ENCODE measurements around the gene CPSF4.

CPSF4 gene

DNA sequence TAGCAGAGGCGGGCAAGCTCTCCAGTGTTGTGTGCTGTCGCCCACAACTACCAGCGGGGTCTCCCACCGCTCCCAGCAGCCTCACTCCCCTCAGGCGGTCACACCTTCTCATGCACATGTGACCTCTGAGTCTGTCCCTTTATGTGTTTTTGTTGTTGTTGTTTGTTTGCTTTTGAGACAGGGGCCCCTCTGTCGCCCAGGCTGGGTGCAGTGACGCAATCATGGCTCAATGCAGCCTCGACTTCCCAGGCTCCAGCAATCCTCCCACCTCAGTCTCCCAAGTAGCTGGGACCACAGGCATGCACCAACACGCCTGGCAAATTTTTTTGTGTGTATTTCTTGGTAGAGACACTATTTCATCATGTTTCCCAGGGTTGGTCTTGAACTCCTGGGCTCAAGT, 1.5 kb downstream of the CPSF4 start:
- peaks cover 9 to 19% of the 10 kb centered on the region in 2 donors for H3K4me1 ChIP-seq (ENCODE audit: control insufficient read depth in 1 of 2, insufficient read depth in 2 of 2, low read length in 2 of 2)
- no peaks in the 10 kb centered on the region for H3K9me3 ChIP-seq (ENCODE audit: control insufficient read depth in 1 of 2, low read length in 2 of 2)
- peaks cover 2 to 8% of the 10 kb centered on the region in 2 donors for H3K36me3 ChIP-seq (ENCODE audit: control insufficient read depth in 1 of 2, insufficient read depth in 2 of 2, low read length in 2 of 2)
- peak overlapping the region in 1 of 2 donors; percentile 69 for H3K9ac ChIP-seq (ENCODE audit: low read depth in 1 of 2, low read length in 2 of 2)
- no peaks in the 10 kb centered on the region for H3K27me3 ChIP-seq (ENCODE audit: control insufficient read depth in 1 of 2, insufficient read depth in 2 of 2, low read length in 2 of 2)
- H3K27ac ChIP-seq (ENCODE audit: low read depth, low read length), result no peak overlapping the region
- peak overlapping the region; percentile 76 to 95 for H3K4me3 ChIP-seq (ENCODE audit: low read depth in 1 of 2, low read length in 2 of 2)

- no peaks in the 10 kb centered on the region for H3K9me3 ChIP-seq (ENCODE audit: control insufficient read depth in 1 of 2, low read length in 2 of 2)
- H3K27ac ChIP-seq (ENCODE audit: low read depth, low read length), result no peak overlapping the region
- no peaks in the 10 kb centered on the region for H3K4me1 ChIP-seq (ENCODE audit: control insufficient read depth in 1 of 2, insufficient read depth in 2 of 2, low read length in 2 of 2)
- no peak overlapping the region for H3K4me3 ChIP-seq (ENCODE audit: low read depth in 1 of 2, low read length in 2 of 2)
- H3K27me3 ChIP-seq (ENCODE audit: control insufficient read depth in 1 of 2, insufficient read depth in 2 of 2, low read length in 2 of 2), result no peaks in the 10 kb centered on the region
- peaks cover 25 to 58% of the 10 kb centered on the region in 2 donors for H3K36me3 ChIP-seq (ENCODE audit: control insufficient read depth in 1 of 2, insufficient read depth in 2 of 2, low read length in 2 of 2)
- H3K9ac ChIP-seq (ENCODE audit: low read depth in 1 of 2, low read length in 2 of 2), result no peak overlapping the region
Observed at GRCh38 chr7:99446096-99446495, 7.4 kb downstream of the CPSF4 start.

DNA sequence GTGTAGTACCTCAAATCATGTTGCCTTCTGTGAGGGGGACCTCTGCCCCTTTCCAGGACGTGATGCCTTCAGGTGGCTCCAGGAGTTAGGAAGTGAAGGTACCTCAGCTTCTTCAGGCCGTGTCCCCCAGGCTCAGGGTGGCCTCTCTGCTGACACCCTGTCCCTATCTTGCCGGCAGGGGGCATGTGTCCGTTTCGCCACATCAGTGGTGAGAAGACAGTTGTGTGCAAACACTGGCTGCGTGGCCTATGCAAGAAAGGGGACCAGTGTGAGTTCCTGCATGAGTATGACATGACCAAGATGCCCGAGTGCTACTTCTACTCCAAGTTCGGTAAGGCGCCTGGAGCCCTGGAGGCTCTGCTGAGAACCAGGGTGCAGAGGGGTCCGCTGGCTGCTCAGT, 9.2 kb downstream of the CPSF4 start:
- H3K4me3 ChIP-seq (ENCODE audit: low read depth in 1 of 2, low read length in 2 of 2), result no peak overlapping the region
- no peaks in the 10 kb centered on the region for H3K27me3 ChIP-seq (ENCODE audit: control insufficient read depth in 1 of 2, insufficient read depth in 2 of 2, low read length in 2 of 2)
- H3K9me3 ChIP-seq (ENCODE audit: control insufficient read depth in 1 of 2, low read length in 2 of 2), result no peaks in the 10 kb centered on the region
- H3K4me1 ChIP-seq (ENCODE audit: control insufficient read depth in 1 of 2, insufficient read depth in 2 of 2, low read length in 2 of 2), result no peaks in the 10 kb centered on the region
- no peak overlapping the region for H3K9ac ChIP-seq (ENCODE audit: low read depth in 1 of 2, low read length in 2 of 2)
- H3K36me3 ChIP-seq (ENCODE audit: control insufficient read depth in 1 of 2, insufficient read depth in 2 of 2, low read length in 2 of 2), result peaks cover 30 to 74% of the 10 kb centered on the region in 2 donors
- no peak overlapping the region for H3K27ac ChIP-seq (ENCODE audit: low read depth, low read length)

DNA sequence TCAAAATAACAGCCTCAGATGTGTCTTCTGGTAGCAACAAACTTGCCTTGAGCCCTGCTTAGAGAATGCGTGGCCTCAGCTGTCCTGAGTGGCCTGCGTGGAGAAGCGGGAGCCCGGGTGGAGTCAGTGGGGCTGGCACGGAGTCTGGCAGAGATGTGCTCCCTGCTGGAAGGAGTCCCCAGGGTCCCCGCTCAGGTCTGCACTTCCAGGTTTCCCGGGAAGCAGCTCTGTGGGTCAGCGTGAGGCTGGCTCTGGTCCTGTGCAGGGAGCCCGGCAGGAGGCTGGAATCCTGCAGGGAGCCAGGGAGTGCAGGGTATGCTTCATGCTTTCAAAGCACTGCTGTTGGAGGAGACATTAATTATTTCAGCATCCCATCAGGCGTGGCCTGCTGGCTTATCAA, 10.1 kb downstream of the CPSF4 start:
- H3K9me3 ChIP-seq (ENCODE audit: control insufficient read depth in 1 of 2, low read length in 2 of 2), result no peaks in the 10 kb centered on the region
- H3K9ac ChIP-seq (ENCODE audit: low read depth in 1 of 2, low read length in 2 of 2), result no peak overlapping the region
- peaks cover 33 to 83% of the 10 kb centered on the region in 2 donors for H3K36me3 ChIP-seq (ENCODE audit: control insufficient read depth in 1 of 2, insufficient read depth in 2 of 2, low read length in 2 of 2)
- H3K27ac ChIP-seq (ENCODE audit: low read depth, low read length), result no peak overlapping the region
- no peaks in the 10 kb centered on the region for H3K4me1 ChIP-seq (ENCODE audit: control insufficient read depth in 1 of 2, insufficient read depth in 2 of 2, low read length in 2 of 2)
- no peaks in the 10 kb centered on the region for H3K27me3 ChIP-seq (ENCODE audit: control insufficient read depth in 1 of 2, insufficient read depth in 2 of 2, low read length in 2 of 2)
- H3K4me3 ChIP-seq (ENCODE audit: low read depth in 1 of 2, low read length in 2 of 2), result no peak overlapping the region

DNA sequence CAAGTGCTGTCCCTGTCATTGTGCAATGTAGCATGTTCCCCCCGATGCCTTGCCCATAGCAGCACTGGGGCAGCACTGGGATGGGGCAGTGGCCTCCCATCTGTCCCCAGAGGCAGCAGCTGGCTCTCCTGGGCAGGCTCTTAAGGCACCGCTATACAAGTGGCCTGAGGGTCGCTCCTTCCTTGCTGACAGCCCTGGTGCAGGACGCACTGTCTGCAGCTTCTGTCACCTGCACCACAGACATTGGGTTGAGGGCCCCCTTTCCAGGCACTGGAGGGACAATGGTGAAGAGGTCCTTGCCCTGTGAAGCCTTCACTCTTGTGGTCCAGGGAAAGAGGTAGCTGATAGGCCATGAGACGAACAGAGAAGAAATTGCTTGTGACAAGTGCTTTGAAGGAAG, 10.6 kb downstream of the CPSF4 start:
- Histone ChIP-seq H3K4me3 (ENCODE audit: low read depth in 1 of 2, low read length in 2 of 2) (no peak overlapping the region), H3K9ac (ENCODE audit: low read depth in 1 of 2, low read length in 2 of 2) (no peak overlapping the region), H3K27me3 (ENCODE audit: control insufficient read depth in 1 of 2, insufficient read depth in 2 of 2, low read length in 2 of 2) (no peaks in the 10 kb centered on the region), H3K9me3 (ENCODE audit: control insufficient read depth in 1 of 2, low read length in 2 of 2) (no peaks in the 10 kb centered on the region), H3K27ac (ENCODE audit: low read depth, low read length) (no peak overlapping the region), H3K36me3 (ENCODE audit: control insufficient read depth in 1 of 2, insufficient read depth in 2 of 2, low read length in 2 of 2) (peaks cover 33 to 88% of the 10 kb centered on the region in 2 donors), H3K4me1 (ENCODE audit: control insufficient read depth in 1 of 2, insufficient read depth in 2 of 2, low read length in 2 of 2) (no peaks in the 10 kb centered on the region)

DNA sequence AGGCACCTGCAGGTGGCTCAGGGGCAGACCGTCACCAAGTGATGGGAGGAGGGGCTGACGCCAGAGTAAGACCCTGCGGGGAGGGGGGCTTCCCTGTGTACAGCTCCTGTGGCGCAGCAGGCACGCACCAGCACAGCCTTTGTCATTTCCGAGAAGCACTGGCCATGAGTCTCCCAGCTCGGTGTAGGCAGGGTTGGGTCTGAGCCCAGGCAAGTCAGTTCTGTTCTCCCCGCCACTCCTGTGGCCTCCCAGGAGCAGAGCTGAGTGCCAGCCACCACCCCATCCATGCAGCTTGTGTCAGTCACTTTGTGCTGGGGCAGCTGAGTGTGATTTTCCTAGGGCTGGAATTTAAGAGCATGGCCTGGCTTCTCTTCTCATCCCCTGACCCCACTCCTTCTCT, 13.2 kb downstream of the CPSF4 start:
- no peak overlapping the region for H3K27ac ChIP-seq (ENCODE audit: low read depth, low read length)
- H3K9me3 ChIP-seq (ENCODE audit: control insufficient read depth in 1 of 2, low read length in 2 of 2), result no peaks in the 10 kb centered on the region
- H3K36me3 ChIP-seq (ENCODE audit: control insufficient read depth in 1 of 2, insufficient read depth in 2 of 2, low read length in 2 of 2), result peaks cover 33 to 94% of the 10 kb centered on the region in 2 donors
- H3K9ac ChIP-seq (ENCODE audit: low read depth in 1 of 2, low read length in 2 of 2), result no peak overlapping the region
- no peaks in the 10 kb centered on the region for H3K27me3 ChIP-seq (ENCODE audit: control insufficient read depth in 1 of 2, insufficient read depth in 2 of 2, low read length in 2 of 2)
- H3K4me1 ChIP-seq (ENCODE audit: control insufficient read depth in 1 of 2, insufficient read depth in 2 of 2, low read length in 2 of 2), result no peaks in the 10 kb centered on the region
- no peak overlapping the region for H3K4me3 ChIP-seq (ENCODE audit: low read depth in 1 of 2, low read length in 2 of 2)

GRCh38 chr7:99452541-99452940, 13.8 kb downstream of the CPSF4 start:
- H3K27ac ChIP-seq (ENCODE audit: low read depth, low read length), result no peak overlapping the region
- H3K9me3 ChIP-seq (ENCODE audit: control insufficient read depth in 1 of 2, low read length in 2 of 2), result no peaks in the 10 kb centered on the region
- no peaks in the 10 kb centered on the region for H3K4me1 ChIP-seq (ENCODE audit: control insufficient read depth in 1 of 2, insufficient read depth in 2 of 2, low read length in 2 of 2)
- H3K9ac ChIP-seq (ENCODE audit: low read depth in 1 of 2, low read length in 2 of 2), result no peak overlapping the region
- H3K27me3 ChIP-seq (ENCODE audit: control insufficient read depth in 1 of 2, insufficient read depth in 2 of 2, low read length in 2 of 2), result no peaks in the 10 kb centered on the region
- H3K4me3 ChIP-seq (ENCODE audit: low read depth in 1 of 2, low read length in 2 of 2), result no peak overlapping the region
- peaks cover 33 to 98% of the 10 kb centered on the region in 2 donors for H3K36me3 ChIP-seq (ENCODE audit: control insufficient read depth in 1 of 2, insufficient read depth in 2 of 2, low read length in 2 of 2)

- Histone ChIP-seq H3K9me3 (ENCODE audit: control insufficient read depth in 1 of 2, low read length in 2 of 2) (no peaks in the 10 kb centered on the region), H3K27me3 (ENCODE audit: control insufficient read depth in 1 of 2, insufficient read depth in 2 of 2, low read length in 2 of 2) (no peaks in the 10 kb centered on the region), H3K9ac (ENCODE audit: low read depth in 1 of 2, low read length in 2 of 2) (no peak overlapping the region), H3K4me3 (ENCODE audit: low read depth in 1 of 2, low read length in 2 of 2) (no peak overlapping the region), H3K4me1 (ENCODE audit: control insufficient read depth in 1 of 2, insufficient read depth in 2 of 2, low read length in 2 of 2) (no peaks in the 10 kb centered on the region), H3K27ac (ENCODE audit: low read depth, low read length) (no peak overlapping the region), H3K36me3 (ENCODE audit: control insufficient read depth in 1 of 2, insufficient read depth in 2 of 2, low read length in 2 of 2) (peaks cover 34 to 98% of the 10 kb centered on the region in 2 donors)
Observed at GRCh38 chr7:99453105-99453504, 14.4 kb downstream of the CPSF4 start.

DNA sequence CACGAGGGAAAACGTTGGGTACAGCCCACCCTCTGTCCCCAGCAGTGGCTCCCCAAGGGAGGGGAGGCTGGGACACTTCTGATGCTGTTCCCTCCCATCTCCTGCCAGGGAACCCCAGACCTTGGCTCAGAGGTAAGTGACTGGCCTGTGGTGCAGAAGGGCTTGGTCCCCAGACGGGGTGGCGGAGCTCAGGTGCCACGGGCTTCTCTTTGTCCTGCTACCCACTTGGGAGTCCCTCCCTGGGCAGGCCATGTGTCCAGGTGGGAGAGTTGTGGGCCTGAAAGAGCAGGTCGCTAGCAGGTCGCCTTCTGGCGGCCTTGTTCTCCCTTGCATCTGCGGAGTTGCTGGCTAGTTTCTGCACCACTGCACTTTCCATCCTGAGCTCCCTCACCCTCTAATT, 17.1 kb downstream of the CPSF4 start:
- Histone ChIP-seq H3K36me3 (ENCODE audit: control insufficient read depth in 1 of 2, insufficient read depth in 2 of 2, low read length in 2 of 2) (peaks cover 27 to 97% of the 10 kb centered on the region in 2 donors), H3K27me3 (ENCODE audit: control insufficient read depth in 1 of 2, insufficient read depth in 2 of 2, low read length in 2 of 2) (no peaks in the 10 kb centered on the region), H3K4me3 (ENCODE audit: low read depth in 1 of 2, low read length in 2 of 2) (no peak overlapping the region), H3K4me1 (ENCODE audit: control insufficient read depth in 1 of 2, insufficient read depth in 2 of 2, low read length in 2 of 2) (no peaks in the 10 kb centered on the region), H3K9me3 (ENCODE audit: control insufficient read depth in 1 of 2, low read length in 2 of 2) (no peaks in the 10 kb centered on the region), H3K9ac (ENCODE audit: low read depth in 1 of 2, low read length in 2 of 2) (no peak overlapping the region), H3K27ac (ENCODE audit: low read depth, low read length) (no peak overlapping the region)

- Histone ChIP-seq H3K4me3 (ENCODE audit: low read depth in 1 of 2, low read length in 2 of 2) (no peak overlapping the region), H3K4me1 (ENCODE audit: control insufficient read depth in 1 of 2, insufficient read depth in 2 of 2, low read length in 2 of 2) (no peaks in the 10 kb centered on the region), H3K9me3 (ENCODE audit: control insufficient read depth in 1 of 2, low read length in 2 of 2) (no peaks in the 10 kb centered on the region), H3K27ac (ENCODE audit: low read depth, low read length) (no peak overlapping the region), H3K36me3 (ENCODE audit: control insufficient read depth in 1 of 2, insufficient read depth in 2 of 2, low read length in 2 of 2) (peaks cover 26 to 97% of the 10 kb centered on the region in 2 donors), H3K27me3 (ENCODE audit: control insufficient read depth in 1 of 2, insufficient read depth in 2 of 2, low read length in 2 of 2) (no peaks in the 10 kb centered on the region), H3K9ac (ENCODE audit: low read depth in 1 of 2, low read length in 2 of 2) (no peak overlapping the region)
Observed at GRCh38 chr7:99456288-99456687, 17.5 kb downstream of the CPSF4 start.

- no peak overlapping the region for H3K9ac ChIP-seq (ENCODE audit: low read depth in 1 of 2, low read length in 2 of 2)
- H3K4me3 ChIP-seq (ENCODE audit: low read depth in 1 of 2, low read length in 2 of 2), result no peak overlapping the region
- H3K4me1 ChIP-seq (ENCODE audit: control insufficient read depth in 1 of 2, insufficient read depth in 2 of 2, low read length in 2 of 2), result no peaks in the 10 kb centered on the region
- no peaks in the 10 kb centered on the region for H3K9me3 ChIP-seq (ENCODE audit: control insufficient read depth in 1 of 2, low read length in 2 of 2)
- H3K36me3 ChIP-seq (ENCODE audit: control insufficient read depth in 1 of 2, insufficient read depth in 2 of 2, low read length in 2 of 2), result peaks cover 21 to 92% of the 10 kb centered on the region in 2 donors
- no peaks in the 10 kb centered on the region for H3K27me3 ChIP-seq (ENCODE audit: control insufficient read depth in 1 of 2, insufficient read depth in 2 of 2, low read length in 2 of 2)
- H3K27ac ChIP-seq (ENCODE audit: low read depth, low read length), result no peak overlapping the region
Observed at GRCh38 chr7:99457050-99457649, 18.4 kb downstream of the CPSF4 start.

All from duodenal mucosa (tissue), 2 donors.